Fibroblast of skin of left quadriceps (primary cell): ENCODE results near the gene TP53I13.

Experiments
- DNase-seq, 2 experiments: peaks; one replicate each; pipeline ENCODE4 v3.0.0-alpha.2; 2013; ENCODE audit warnings: low read depth in 2 of 2

Gene TP53I13

GRCh38 chr17:29615492-29616299 lies 47.2 kb downstream of the TP53I13 start:
- DNase-seq = peak; percentile 55 to 62

GRCh38 chr17:29616300-29617048 lies 48.0 kb downstream of the TP53I13 start:
- DNase-seq = no peak

DNA sequence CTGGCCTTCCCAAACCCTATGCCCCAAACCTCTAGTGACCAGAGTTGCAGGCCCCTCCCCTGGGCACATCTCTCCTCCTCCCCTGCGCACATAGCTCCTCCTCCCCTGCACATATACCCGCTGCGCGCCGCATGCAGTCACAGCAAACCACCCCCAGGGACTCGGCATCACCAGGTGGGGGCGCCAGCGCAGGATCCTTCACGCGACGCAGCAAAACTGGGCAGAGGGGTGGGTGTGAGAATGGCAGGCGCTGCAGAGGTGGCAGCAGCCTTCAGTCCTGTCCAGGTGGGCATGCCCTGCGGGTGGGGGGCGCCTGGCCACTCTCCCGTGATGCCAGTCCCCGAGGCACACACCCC lies 48.6 kb downstream of the TP53I13 start:
- peak in 1 of 2 experiments; percentile 45 for DNase-seq

GRCh38 chr17:29617481-29618271 lies 49.2 kb downstream of the TP53I13 start:
- no peak for DNase-seq

DNA sequence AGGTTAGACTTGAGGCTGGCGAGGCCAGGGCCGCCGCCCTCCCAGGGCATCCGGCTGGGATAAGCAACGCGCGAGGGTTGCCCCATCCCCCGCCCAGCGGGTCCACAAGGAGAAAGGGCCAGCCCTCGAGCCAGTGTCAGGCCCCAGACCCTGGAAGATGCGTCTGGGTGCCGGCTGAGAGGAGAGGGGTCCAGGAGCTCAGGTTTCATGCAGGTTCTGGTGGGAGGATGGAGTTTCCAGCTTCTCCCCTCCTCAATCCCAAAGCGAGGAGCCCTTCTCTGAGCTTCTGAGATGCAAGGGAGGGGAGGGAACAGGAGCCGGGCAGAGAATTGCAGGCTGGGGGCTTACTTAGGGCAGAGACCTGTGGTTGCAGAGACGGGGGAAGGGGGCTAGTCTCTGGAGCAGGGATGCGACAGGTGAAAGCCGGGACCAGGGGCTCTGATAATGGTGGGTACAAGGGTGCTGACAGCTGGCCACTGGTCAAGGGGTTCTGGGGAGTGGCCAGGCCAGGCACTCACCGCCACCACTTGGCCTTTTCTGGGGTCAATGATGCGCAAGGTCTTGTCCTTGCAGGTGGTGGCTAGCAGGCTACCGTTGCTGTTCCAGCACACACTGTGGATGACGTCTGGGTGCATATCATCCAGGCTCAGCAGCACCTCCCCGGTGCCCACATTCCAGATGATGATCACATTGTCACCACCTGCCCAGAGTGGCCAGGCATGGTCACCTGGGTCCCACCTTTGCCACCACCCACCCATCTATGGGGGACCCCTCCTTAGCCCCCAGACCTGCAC lies 50.0 kb downstream of the TP53I13 start:
- no peak for DNase-seq

- DNase-seq = no peak
These were observed 50.8 kb downstream of the TP53I13 start for GRCh38 chr17:29619251-29619650.

GRCh38 chr17:29620271-29620670 lies 51.8 kb downstream of the TP53I13 start:
- DNase-seq = no peak

DNA sequence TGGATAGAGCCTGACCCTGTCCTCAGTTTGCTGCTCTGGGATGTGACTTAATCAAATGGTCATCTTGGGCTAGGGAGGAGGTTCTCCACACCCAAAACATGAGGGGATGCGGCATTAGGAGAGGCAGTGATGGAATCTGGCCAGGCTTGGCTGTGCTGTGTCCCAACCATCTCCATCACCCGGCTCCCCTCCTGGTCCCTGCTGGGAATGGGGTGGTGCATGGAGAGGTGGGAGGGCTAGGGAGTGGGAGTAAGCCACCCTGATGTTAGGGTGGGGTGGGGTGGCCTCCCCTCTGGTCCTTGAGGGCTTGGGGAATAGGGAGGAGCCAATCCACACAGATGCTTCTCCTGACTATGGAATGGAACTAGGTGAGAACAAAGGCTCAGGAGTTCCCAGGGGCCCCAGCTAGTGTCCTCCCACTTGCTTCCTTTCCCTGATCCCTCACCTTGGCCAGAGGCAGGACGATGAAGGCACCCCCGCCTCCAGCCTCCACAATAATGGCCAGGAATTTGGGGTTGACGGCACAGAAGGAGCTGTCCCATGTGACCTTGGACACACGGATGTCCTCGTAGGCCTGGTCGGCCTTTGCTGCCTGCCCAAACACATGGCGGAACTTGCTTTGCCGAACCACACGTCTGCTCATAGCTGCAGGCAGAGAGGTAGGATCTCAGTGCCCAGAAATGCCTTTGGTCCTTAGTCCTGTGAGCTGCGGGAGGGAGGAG lies 52.4 kb downstream of the TP53I13 start:
- DNase-seq = no peak

DNA sequence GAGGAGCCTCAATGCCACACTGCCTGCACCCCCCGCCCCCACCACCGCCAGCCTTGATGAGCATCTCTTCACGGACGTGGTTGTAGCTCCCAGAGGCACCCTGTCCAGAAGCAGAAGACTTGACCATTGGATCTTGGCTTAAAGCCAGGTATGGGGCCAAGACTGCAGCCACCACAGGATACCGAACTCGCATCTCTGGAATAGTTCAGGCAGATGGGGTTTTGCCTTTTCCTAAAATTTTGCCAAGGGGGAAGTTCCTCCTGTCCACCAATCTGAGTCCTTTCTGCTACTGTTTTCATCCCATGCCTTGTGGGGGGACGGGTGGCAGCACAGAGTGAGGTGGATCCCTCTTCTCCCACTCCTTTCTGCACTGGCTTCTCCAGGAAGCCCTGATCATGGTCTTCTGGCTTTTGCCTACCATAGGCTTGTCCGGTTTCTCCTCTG lies 53.3 kb downstream of the TP53I13 start:
- no peak for DNase-seq
